HG03432 (cell line): ENCODE data around the gene CNNM4.

Experiments used
- ATAC-seq: cut with Tn5 transposase; IDR thresholded peaks from one replicate; pipeline ENCODE4 v1.9.1; 2021; ENCODE audit warnings: mild to moderate bottlenecking, moderate library complexity; ENCODE audit not compliant: unreplicated experiment

Gene CNNM4

DNA sequence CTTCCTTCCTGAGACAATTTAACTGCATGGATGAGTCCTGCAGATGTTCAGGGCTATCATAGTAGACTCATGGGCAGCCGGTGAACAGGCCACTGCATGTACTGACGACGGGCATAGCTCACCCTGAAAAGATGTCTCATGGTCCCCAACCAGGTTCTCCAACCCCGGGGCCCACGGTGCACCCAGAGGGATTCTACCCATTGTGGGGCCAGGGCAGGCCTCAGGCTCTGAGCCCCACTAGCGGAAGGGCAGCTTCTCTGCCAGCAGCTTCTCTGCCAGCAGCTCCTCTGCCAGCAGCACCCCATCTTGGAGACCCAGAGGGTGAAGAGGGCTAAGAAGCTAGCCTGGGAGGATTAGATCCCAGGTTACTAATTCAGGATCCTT is 3.2 kb upstream of the CNNM4 start:
- ATAC-seq = no peak

DNA sequence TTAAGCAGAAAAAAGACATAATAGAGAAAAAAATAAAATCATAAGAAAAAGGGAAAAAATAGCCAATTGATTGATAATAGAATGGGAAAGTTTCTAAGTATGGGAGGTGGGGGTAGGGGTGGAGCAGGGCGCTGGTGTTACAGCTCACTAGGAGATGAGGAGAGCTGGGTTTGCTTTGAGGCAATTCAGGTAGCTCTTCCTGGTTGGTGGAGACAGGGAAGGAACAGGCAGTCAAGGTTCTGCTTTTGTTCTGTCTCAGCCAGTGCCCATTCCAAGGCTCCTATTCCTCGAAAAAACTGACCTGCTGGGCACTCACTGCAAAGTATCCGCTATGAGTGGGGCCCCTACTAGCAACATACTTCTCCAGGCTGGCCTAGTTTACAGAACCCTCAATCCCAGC is 1.7 kb upstream of the CNNM4 start:
- no peak for ATAC-seq

DNA sequence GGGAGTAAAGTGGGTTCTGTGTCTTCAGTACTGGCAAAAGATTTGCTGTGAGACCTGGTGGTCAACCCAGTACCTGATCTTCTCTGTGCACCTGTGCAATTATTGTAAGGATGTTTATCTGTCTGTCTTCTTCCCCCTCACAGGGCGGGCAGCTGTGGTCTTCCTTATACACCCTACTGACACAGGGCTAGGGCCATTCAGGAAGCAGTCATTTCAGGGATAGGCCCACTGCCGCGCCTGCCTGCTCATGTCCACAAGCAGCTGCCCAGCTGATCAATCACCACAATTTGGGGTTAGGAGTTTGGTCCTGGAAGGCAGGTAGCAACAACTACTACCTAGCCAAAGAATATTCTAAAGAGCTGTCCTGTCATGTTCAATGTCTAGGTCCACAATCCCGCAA is 1.2 kb upstream of the CNNM4 start:
- no peak for ATAC-seq

DNA sequence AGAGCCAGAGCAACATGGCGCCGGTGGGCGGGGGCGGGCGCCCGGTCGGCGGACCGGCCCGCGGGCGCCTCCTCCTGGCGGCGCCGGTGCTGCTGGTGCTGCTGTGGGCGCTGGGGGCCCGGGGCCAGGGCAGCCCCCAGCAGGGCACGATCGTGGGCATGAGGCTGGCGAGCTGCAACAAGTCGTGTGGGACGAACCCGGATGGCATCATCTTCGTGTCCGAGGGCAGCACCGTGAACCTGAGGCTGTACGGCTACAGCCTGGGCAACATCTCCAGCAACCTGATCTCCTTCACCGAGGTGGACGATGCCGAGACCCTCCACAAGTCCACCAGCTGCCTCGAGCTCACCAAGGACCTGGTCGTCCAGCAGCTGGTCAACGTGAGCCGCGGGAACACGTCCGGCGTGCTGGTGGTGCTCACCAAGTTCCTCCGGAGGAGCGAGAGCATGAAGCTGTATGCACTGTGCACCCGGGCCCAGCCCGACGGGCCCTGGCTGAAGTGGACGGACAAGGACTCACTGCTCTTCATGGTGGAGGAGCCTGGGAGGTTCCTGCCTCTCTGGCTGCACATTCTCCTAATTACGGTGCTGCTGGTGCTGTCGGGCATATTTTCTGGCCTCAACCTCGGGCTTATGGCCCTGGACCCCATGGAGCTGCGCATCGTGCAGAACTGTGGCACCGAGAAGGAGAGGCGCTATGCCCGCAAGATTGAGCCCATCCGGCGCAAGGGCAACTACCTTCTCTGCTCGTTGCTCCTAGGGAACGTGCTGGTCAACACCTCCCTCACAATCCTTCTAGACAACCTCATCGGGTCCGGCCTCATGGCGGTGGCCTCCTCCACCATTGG is 507 bp downstream of the CNNM4 start:
- ATAC-seq = peak; percentile 11

DNA sequence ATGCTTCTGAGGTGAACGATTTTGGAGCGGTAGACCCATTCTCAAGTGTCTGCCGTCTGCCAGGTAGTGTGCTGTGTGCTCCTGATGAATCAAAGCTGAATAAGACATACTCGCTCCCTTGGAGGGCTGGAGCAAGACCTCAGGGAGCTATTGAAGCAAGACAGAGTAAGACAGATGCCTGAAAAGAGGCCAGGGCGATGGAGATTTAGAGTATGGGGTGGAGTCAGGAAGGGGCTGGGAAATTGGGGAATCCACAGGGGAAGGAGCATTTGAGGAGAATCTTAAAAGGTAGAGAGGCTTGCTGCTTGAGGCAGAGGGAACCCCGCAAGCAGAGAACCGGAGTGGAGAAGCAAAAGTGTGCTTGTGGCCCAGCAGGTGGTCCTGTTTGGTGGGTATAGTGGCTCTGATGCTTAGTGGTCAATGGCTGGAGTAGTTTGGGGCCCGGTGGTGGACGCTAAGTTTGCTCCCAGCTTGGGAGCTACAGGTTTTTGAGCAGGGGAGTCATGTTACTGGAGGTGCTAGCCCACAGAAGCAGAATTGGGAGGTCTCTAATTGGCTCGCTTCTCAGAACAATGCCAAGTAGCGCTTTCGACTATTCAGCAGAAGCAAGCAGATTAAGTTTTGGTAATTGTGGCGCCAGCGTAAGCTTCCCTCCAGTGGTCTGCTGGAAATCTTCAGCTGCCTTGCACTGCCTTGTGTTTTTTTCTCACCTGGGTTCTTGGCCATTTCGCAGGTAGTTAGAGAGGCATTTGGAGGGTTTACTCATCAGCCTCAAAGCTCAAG is 2.0 kb downstream of the CNNM4 start:
- no peak for ATAC-seq

DNA sequence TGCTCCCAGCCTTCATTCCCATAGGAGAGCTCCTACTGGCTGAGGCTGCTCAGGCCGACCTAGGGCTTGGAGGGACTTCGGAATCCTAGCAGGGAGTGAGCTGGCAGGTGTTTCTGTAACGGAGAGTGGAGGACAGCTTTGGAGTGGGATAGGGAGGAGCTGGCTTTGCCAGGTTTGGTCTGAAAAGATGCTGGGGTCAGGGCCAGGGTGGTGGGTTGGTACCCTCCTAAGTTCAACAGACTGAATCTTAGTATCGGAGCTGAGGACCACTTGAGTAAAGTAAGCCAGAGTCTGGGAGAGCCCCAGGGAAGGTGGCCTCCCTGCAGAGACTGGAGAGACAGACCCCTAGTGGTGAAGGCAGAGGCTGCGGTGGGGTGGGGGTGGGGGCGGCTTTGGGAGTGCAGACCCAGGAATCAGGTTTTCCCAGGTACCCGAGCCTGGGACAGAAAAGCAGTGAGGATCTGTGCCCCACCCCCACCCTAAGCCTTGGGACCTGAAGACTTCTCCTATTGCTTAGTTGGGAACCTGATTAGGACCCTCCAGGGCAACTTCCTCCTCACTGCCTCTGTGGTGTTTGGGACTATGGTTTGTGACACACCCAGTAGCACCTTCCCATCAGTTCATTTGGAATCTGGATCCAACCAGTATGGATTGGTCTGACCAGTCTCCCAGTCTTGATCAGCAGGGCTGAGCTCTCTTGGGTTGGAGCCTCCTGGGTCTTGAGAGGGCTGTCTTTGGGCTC is 3.0 kb downstream of the CNNM4 start:
- ATAC-seq = no peak

DNA sequence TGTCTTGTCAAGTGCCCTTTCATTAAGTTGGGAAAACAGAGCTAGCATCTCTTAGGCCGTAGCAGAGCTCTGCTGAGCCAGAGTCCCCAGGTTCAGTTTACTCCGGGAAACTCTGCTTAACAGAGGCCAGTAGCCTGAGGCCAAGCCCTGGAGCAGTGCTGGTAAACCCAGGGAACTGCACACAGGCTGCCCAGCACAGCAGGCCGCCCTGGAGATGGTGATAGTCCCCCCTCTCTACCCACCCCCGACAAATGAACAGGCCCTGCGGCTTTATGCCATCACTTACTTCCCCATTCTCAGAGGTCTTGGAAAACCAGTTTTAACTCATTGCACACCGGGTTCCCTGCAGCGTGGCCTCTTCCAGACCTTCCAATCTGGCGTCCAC is 3.5 kb downstream of the CNNM4 start:
- no peak for ATAC-seq

DNA sequence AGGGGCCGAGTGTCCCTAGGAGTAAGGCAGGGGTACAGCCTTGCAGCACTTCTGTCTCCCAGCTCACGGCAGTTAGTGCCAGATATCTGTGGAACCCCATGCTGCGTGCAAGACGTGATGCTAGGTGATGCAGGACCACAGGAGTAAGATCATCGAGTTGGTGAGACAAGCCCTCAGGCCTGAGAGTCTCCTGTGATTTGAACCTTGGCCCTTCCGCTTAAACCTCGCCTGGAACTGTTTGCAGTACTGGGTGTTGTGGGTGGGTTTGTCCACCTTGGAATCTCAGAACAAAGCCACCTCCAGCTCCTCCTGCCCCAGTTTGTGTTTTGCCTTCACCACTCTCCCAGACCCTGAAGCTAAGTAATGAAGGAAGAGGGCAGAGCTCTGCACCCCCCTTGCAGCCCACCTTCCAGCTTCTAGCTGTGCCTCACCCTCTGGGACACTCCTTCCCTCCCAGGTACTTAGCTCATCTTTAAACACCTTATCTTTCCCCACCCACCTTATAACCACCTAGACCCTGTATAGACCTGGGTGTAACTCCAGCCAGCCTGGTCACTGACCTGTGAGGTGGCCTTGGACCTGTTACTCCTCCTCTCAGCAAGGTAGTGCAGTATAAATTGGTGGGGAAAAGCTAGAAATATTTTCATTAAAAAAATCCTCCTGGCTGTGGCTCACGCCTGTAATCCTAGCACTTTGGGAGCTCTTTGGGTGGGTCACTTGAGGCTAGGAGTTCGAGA is 6.6 kb downstream of the CNNM4 start:
- no peak for ATAC-seq

DNA sequence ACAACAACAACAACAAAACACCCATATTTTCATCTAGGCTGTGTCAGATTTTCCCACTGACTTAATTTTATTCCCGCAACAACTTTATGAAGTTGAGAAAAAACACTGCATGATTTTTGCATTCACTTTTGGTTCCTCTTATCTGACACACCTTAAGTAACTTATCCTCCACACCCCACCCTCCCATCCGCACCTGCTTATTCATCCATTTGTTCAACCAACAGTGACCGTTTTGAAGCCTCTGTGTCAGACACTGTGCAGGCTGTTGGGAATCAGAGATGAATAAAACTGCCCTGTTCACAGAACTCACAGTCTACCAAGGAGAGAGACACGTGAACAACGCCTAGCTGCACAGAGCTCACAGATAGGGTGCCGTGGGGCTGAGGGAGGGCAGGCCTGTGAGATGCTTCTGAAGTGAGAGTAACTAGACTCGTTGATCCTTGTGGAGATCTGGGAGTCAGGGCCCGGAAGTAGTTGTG is 7.4 kb downstream of the CNNM4 start:
- peak; percentile 53 for ATAC-seq

DNA sequence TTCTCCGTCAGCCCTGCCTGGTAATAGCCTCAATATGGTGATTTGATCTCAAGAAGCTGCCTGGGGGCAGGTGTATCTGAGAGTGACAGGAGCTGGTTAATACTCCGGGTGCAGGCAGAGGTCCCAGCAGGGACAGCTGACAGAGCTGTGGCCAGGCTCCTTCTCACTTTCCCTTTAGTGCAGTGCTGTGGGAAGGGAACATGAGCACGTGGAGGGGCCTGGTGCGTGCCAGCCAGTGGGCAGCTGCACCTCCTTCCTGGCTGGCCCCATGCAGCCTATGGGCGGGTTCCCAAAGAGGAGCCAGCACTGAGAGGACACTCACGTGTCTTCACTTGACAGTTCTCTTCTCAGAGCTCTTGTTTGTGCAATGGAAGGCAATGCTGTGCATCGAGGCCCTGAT is 9.1 kb downstream of the CNNM4 start:
- ATAC-seq = no peak

DNA sequence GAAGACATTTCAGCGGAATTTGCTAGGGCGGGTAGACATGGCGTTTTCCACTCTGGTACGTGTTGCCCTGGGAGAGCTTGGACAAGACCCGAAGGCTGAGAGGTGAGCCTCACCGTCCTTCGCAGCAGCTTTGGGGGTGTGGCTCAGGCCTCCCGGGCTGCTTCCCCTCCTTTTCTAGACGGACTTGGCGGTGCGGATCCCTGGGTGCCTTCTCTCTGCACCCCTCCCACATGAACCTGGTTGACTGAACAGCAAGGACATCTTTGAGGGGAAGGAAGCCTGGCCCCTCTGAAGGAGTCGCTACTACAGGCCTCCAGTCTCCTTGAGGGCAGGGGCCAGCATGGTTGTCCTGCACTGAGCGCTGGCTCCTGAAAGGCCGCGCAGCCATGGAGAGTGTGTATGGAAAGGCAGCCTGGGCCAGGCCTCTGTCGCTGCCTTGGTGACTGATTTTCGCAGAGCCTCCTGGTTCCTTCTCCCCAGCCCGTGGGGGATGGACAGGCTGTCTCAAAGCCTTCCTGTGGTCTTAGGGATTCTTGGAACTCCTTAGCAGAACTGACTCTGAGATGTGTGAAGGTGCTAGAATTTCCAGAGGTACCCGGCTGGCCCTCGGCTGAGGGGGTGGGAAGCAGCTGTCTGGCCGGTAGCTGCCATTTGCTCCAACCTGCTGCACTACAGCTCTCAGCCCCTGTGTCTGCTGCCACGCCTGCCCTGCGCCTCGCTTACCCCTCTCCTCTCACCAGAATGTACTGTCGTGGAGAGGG is 9.9 kb downstream of the CNNM4 start:
- ATAC-seq = no peak

DNA sequence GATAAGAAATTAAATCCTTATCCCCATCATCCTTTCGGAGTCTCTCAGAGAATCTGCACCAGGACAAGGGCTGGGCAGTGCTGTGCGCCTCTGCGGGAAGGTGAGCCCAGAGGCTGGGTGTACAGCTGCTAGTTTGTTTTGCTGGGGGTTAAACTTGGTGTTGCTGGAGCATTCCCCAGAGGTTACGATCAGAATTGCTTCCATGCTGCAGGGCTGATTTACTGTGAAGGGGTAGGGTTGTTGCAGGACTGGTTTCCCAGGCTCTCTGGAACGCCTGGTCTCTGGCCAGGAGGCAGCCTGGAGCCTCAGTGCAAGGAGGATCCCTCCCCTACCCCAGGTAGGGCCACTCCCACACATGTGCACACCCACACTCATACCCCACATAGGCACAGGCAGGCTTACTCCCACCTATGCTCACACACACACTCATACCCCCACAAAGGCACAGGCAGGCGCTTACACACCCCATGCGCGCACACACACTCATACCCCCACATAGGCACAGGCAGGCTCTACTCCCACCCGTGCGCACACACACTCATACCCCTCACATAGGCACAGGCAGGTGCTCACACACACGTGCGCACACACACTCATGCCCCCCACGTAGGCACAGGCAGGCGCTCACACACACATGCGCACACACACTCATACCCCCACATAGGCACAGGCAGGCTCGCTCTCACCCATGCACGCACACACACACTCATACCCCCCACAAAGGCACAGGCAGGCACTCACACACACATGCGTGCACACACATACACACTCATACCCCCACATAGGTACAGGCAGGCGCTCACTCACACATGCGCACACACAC is 11.3 kb downstream of the CNNM4 start:
- ATAC-seq = no peak

DNA sequence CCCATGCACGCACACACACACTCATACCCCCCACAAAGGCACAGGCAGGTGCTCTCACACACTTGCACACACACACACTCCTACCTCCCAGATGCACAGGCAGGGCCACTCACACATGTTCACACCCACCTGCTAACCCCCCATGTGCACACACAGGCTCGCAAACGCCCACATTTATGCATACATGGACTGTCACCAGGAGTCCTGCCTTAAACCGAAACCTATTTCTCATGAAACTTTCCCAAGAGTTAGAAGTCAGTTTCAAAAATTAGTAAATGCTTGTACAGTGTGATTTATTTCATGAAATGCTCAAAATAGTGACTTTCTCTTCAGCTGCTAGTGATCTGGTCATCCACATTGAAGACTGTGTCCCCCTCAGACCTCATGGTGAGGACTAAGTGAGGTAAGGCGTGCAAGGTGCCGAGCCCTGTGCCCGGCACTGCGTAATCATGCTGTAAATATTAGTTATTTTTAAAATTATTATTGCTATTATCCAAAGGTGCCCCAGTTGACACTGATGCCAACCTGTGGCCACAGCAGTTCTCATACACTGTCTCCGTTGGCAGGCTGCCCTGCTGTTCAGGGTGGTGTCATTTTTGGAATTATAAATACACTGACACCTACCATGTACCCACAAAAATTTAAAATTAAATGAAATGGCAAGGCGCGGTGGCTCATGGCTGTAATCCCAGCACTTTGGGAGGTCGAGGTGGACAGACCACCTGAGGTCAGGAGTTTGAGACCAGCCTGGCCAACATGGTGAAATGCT is 12.4 kb downstream of the CNNM4 start:
- ATAC-seq = peak; percentile 33

DNA sequence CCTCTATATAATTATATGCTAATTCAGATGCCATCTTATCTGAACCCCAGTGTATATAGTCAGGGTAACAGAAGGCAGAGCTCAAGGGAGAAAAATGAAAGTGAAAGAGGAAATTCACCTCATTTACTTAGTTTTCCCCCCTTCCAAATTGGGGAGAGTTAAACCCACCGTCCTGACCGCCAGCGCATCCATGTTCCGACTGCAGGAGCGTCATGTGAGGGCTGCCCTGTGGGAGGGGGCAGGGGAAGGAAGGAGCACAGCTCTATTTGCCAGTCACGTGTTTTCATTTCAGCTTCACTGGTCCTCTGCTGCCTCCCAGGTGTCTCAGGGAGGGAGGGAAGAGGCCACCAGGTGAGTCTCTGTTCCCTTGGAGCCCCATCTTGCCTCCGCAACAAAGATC is 13.2 kb downstream of the CNNM4 start:
- ATAC-seq = peak; percentile 45

DNA sequence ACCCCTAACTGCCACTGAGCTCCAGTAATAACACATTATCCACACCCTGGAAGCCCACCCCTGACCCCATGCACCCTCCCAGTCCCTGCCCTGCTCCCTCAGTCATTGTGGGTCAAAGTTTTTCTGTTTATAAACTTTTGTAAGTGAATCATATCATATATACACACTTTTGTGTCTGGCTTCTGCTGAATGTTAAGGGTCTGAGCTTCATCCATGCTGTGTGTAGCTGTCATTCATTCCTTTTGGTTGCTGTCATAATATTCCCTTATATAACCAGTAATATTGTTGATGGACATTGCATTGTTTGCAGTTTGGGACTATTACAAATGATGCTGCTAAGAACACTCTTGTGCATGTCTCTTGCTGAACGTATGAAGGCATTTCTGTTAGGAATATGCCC is 14.5 kb downstream of the CNNM4 start:
- no peak for ATAC-seq

DNA sequence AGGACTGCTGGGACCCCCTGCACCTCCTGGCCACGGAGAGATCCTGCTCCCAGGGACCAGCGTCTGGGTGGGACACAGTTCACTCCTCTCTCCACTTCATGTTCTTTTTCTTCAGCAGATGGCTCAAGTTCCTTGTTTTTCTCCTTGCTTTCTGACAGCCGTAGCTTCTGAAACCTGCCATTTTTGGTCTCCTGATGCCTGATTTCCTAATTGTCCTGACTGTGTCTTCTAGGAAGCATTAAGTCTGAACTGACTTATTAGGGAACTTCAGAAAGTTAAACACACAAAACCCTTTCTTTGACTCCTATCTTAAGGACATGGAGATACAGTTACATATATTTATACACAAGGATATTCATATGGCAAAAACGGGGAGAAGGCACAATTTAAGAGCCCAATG is 22.7 kb downstream of the CNNM4 start:
- ATAC-seq = no peak

DNA sequence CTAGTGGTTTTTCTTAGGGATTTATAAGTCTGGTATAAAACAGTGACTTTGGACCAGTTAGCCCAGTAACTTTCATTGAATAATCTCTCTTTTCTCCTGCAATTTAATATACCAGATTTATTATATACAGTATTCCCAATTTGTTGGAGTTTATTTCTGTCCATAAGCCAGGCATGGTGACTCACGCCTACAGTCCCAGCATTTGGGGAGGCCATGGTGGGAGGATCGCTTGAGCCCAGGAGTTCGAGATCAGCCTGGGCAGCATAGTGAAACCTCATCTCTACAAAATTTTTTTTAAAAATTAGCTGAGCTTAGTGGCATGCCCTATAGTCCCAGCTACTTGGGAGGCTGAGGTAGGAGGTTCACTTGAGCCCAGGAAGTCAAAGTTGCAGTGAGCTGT is 26.7 kb downstream of the CNNM4 start:
- no peak for ATAC-seq

DNA sequence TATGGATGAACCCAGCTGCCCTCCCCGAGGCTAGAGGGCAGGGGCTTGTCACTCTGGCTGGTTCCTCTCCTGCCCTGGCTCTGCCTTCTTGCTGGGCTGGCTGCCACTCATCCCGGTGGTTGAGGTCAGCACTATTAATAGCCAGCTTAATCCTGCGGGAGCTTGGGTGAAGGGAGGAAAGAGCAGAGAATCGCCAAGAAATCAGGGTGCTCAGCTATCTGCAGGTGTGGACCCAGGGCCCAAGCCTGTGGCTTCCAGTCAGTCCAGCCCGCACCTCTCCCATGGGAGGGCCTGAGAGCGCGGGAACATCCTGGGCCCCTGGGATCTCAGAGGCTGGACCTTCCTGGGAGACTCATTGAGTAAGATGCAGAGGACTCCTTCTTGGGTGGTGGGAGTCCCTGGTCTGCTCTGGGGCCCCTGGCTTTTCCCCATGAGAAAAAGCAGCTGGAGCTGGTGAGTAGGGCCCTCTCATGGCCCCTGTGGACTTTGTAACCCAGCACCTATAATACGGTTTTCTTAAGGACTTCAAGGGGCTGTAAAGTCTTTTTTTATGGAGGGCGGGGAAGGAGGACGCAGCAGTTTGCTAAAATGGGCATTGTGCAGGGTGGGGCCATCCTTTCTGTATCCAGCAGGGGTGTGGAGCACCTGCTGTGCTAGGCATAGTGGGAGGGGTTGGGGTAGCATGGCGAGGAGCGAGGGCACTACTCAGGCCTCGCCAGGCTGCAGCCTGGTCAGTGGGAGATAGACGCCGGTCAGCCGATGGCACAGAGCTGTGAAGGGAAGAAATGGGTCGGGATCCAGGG is 27.9 kb downstream of the CNNM4 start:
- no peak for ATAC-seq
